GM23338 (cell line): ENCODE results near the gene CAPN14. TPM values are rescaled to one million over a fixed set of nuclear protein-coding genes. Genes with fewer than 3 reads are reported as not detected.

Experiments
- ATAC-seq: fragments of 200-7000 bp; cut with Tn5 transposase; 3 replicates; pipeline ENCODE4 v1.9.1; 2020
- DNase-seq: peaks from one replicate; pipeline ENCODE4 v3.0.0-alpha.2; 2015; ENCODE audit warnings: low spot score
- H2AFZ ChIP-seq: fragments of 200-600 bp; sonication (generic); 2 replicates; pipeline ENCODE4 v1.8.0; 2016; ENCODE audit warnings: antibody characterized with exemption, mild to moderate bottlenecking, moderate library complexity
- H3F3A ChIP-seq: fragments of 200-600 bp; sonication (generic); replicated peaks from 2 replicates; pipeline ENCODE4 v1.8.0; 2017; ENCODE audit warnings: antibody characterized with exemption, mixed run types, low read depth
- H3K27ac ChIP-seq: fragments of 200-600 bp; sonication (generic); 2 replicates; pipeline ENCODE4 v1.6.1; 2016; ENCODE audit warnings: low read depth
- H3K27me3 ChIP-seq: fragments of 200-600 bp; sonication (generic); 2 replicates; pipeline ENCODE4 v1.8.0; 2016; ENCODE audit warnings: mild to moderate bottlenecking, mixed run types, moderate library complexity; ENCODE audit not compliant: insufficient read depth
- H3K36me3 ChIP-seq: fragments of 200-600 bp; sonication (generic); 2 replicates; pipeline ENCODE4 v1.8.0; 2016; ENCODE audit warnings: mild to moderate bottlenecking; ENCODE audit not compliant: insufficient read depth
- H3K4me1 ChIP-seq: fragments of 200-600 bp; sonication (generic); 2 replicates; pipeline ENCODE4 v1.8.0; 2016; ENCODE audit warnings: mild to moderate bottlenecking, moderate library complexity; ENCODE audit not compliant: insufficient read depth
- H3K4me2 ChIP-seq: fragments of 200-600 bp; sonication (generic); 2 replicates; pipeline ENCODE4 v1.7.1; 2017; ENCODE audit warnings: mixed run types
- H3K4me3 ChIP-seq: fragments of 200-600 bp; sonication (generic); 2 replicates; pipeline ENCODE4 v1.6.1; 2016; ENCODE audit warnings: mixed run types
- H3K79me2 ChIP-seq: fragments of 200-600 bp; sonication (generic); replicated peaks from 2 replicates; pipeline ENCODE4 v1.8.0; 2017; ENCODE audit warnings: mild to moderate bottlenecking; ENCODE audit not compliant: insufficient read depth
- H3K9me2 ChIP-seq: fragments of 200-600 bp; sonication (generic); 2 replicates; pipeline ENCODE4 v1.8.0; 2017; ENCODE audit not compliant: insufficient read depth
- H4K20me1 ChIP-seq: fragments of 200-600 bp; sonication (generic); replicated peaks from 2 replicates; pipeline ENCODE4 v1.8.0; 2017; ENCODE audit warnings: mild to moderate bottlenecking; ENCODE audit not compliant: insufficient read depth
- H3K27ac Mint-ChIP-seq: 2 replicates; pipeline ENCODE4 v1.8.0; 2020; ENCODE audit warnings: inconsistent platforms, mild to moderate bottlenecking, moderate library complexity, mixed read lengths
- H3K27me3 Mint-ChIP-seq: 3 replicates; pipeline ENCODE4 v1.8.0; 2022; ENCODE audit warnings: low read depth, mild to moderate bottlenecking, moderate library complexity, mixed read lengths, inconsistent platforms; ENCODE audit not compliant: insufficient read depth, poor library complexity
- H3K36me3 Mint-ChIP-seq: 3 replicates; pipeline ENCODE4 v1.8.0; 2021; ENCODE audit warnings: low read depth, mild to moderate bottlenecking, inconsistent platforms, moderate library complexity, mixed read lengths
- H3K4me1 Mint-ChIP-seq: 3 replicates; pipeline ENCODE4 v1.8.0; 2020; ENCODE audit warnings: mild to moderate bottlenecking, inconsistent platforms, mixed read lengths
- H3K4me3 Mint-ChIP-seq: 3 replicates; pipeline ENCODE4 v1.8.0; 2021; ENCODE audit warnings: moderate library complexity, mild to moderate bottlenecking, inconsistent platforms, mixed read lengths
- H3K9me3 Mint-ChIP-seq: 3 replicates; pipeline ENCODE4 v1.8.0; 2020; ENCODE audit warnings: moderate library complexity, mild to moderate bottlenecking, inconsistent platforms, mixed read lengths
- CTCF ChIP-seq, 2 experiments: fragments of 200-600 bp in 1 of 2; sonication (generic) in 1 of 2; conservative IDR thresholded peaks; 2 replicates each; pipeline versions ENCODE4 v1.5.1 to v1.6.1; 2016 to 2017; ENCODE audit warnings: antibody characterized with exemption in 2 of 2, low read depth in 2 of 2, mild to moderate bottlenecking in 2 of 2, moderate library complexity in 1 of 2
- ETS1 ChIP-seq: IDR thresholded peaks from 2 replicates; pipeline ENCODE4 v1.6.1; 2016; ENCODE audit warnings: antibody characterized with exemption
- EZH2 ChIP-seq: fragments of 200-600 bp; sonication (generic); IDR thresholded peaks from one replicate; pipeline ENCODE4 v1.8.0; 2017; ENCODE audit warnings: antibody characterized with exemption, mild to moderate bottlenecking, low read depth; ENCODE audit not compliant: unreplicated experiment
- EZH2phosphoT487 ChIP-seq: fragments of 200-600 bp; sonication (generic); IDR thresholded peaks from one replicate; pipeline ENCODE4 v1.8.1; 2018; ENCODE audit warnings: antibody characterized with exemption; ENCODE audit not compliant: unreplicated experiment
- JUNB ChIP-seq: IDR thresholded peaks from one replicate; pipeline ENCODE4 v1.6.1; 2016; ENCODE audit warnings: antibody characterized with exemption; ENCODE audit not compliant: unreplicated experiment
- NANOG ChIP-seq: IDR thresholded peaks from 2 replicates; pipeline ENCODE4 v1.6.1; 2016; ENCODE audit warnings: antibody characterized with exemption, borderline replicate concordance
- POLR2AphosphoS5 ChIP-seq: IDR thresholded peaks from 2 replicates; pipeline ENCODE4 v1.6.1; 2016; ENCODE audit warnings: antibody characterized with exemption, low read depth
- REST ChIP-seq: IDR thresholded peaks from one replicate; pipeline ENCODE4 v1.6.1; 2018; ENCODE audit warnings: antibody characterized with exemption; ENCODE audit not compliant: unreplicated experiment
- STAT1 ChIP-seq: IDR thresholded peaks from one replicate; pipeline ENCODE4 v1.6.1; 2016; ENCODE audit warnings: antibody characterized with exemption; ENCODE audit not compliant: unreplicated experiment
- ZNF114 ChIP-seq: fragments of 250-450 bp; sonication (Bioruptor Pico); IDR thresholded peaks from 2 replicates; pipeline ENCODE4 v1.5.0; 2020; ENCODE audit warnings: mild to moderate bottlenecking, moderate library complexity
- ZNF331 ChIP-seq: fragments of 250-450 bp; sonication (Bioruptor Pico); IDR thresholded peaks from 2 replicates; pipeline ENCODE4 v1.5.0; 2020; ENCODE audit warnings: low read depth, mild to moderate bottlenecking, moderate library complexity
- ZNF462 ChIP-seq: fragments of 250-450 bp; sonication (Bioruptor Pico); IDR thresholded peaks from 2 replicates; pipeline ENCODE4 v1.5.0; 2020; ENCODE audit warnings: mild to moderate bottlenecking, moderate library complexity
- polyA plus RNA-seq: library from polyadenylated mRNA; unstranded; fragments of >200 nt; fragmentation: Nextera tagmentation; extraction: Ambion mirVana; gene quantifications from 2 replicates; pipeline ENCODE4 v1.2.1, GENCODE V29; 2016
- total RNA-seq: library from RNA; depleted of rRNA; stranded (reverse); fragments of >200 nt; shearing (Covaris generic); gene quantifications from 2 replicates; pipeline ENCODE4 v1.2.3, GENCODE V29; 2014

Gene CAPN14
- total and polyA plus RNA-seq, 2 experiments from 2014 or later, result 0.15 TPM; not detected in 1

- Histone ChIP-seq H4K20me1 (no peaks in the 10 kb centered on the region), H3F3A (no peaks in the 10 kb centered on the region), H3K4me2 (no peak overlapping the region), H3K4me3 (no peak overlapping the region), H3K9me2 (peaks cover 6% of the 10 kb centered on the region; the same call in 1 of the 2 replicates), H3K27me3 (no peaks in the 10 kb centered on the region), H3K36me3 (no peaks in the 10 kb centered on the region), H2AFZ (no peak overlapping the region), H3K79me2 (no peaks in the 10 kb centered on the region), H3K27ac (no peak overlapping the region), H3K4me1 (no peaks in the 10 kb centered on the region)
- DNase-seq (no peak), ATAC-seq (no peak)
- Mint-ChIP-seq H3K4me1 (no peaks in the 10 kb centered on the region; the same call in 2 of the 3 replicates), H3K27ac (no peak overlapping the region), H3K36me3 (no peaks in the 10 kb centered on the region), H3K4me3 (no peak overlapping the region), H3K9me3 (no peaks in the 10 kb centered on the region), H3K27me3 (no peaks in the 10 kb centered on the region)
- TF ChIP-seq STAT1 (no peak), EZH2 (no peak), NANOG (no peak), JUNB (no peak), ZNF114 (CRISPR knock-in tag) (no peak), ZNF462 (no peak), POLR2AphosphoS5 (no peak), ETS1 (no peak), EZH2phosphoT487 (no peak), CTCF (conservative IDR thresholded peaks at IDR 0.05; ENCODE audit: low read depth in 2 of 2) (no peak), REST (no peak), ZNF331 (CRISPR knock-in tag) (no peak)
These were observed 54.2 kb downstream of the CAPN14 start for GRCh38 chr2:31163011-31163539.
